ENCODE data around the gene IKZF2. TPM values are rescaled to one million over a fixed set of nuclear protein-coding genes. Genes with fewer than 3 reads are reported as not detected.
A peak's percentile ranks its signal among the peaks of the same experiment; 100 is the strongest.

Gene IKZF2
- total RNA-seq, 1 donor = 15.1 TPM

DNA sequence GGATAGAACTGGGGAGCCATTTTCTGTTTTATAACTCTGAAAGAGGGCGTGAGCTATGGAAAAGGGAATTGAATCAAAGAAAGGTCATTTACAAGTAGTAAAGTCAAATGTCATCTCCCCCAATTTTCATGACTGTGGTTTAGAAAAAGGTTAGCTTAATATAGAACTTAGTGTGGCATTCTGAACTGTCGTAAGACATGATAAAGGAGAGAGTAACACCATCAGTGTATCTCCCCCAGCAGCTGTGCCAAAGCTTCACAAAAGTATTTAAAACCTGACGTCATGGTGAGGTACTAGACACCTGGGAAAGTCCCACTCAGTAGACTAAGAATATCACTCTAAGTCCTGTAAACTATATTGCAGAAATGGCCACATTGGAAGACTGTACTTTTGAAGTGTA lies 5.8 kb upstream of the IKZF2 start:
- TF ChIP-seq, protein P1, sequence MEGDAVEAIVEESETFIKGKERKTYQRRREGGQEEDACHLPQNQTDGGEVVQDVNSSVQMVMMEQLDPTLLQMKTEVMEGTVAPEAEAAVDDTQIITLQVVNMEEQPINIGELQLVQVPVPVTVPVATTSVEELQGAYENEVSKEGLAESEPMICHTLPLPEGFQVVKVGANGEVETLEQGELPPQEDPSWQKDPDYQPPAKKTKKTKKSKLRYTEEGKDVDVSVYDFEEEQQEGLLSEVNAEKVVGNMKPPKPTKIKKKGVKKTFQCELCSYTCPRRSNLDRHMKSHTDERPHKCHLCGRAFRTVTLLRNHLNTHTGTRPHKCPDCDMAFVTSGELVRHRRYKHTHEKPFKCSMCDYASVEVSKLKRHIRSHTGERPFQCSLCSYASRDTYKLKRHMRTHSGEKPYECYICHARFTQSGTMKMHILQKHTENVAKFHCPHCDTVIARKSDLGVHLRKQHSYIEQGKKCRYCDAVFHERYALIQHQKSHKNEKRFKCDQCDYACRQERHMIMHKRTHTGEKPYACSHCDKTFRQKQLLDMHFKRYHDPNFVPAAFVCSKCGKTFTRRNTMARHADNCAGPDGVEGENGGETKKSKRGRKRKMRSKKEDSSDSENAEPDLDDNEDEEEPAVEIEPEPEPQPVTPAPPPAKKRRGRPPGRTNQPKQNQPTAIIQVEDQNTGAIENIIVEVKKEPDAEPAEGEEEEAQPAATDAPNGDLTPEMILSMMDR (IDR thresholded peaks at IDR 0.05; ENCODE audit: insufficient read depth, low read depth, low read length) = no peak
- H3K4me3 ChIP-seq (ENCODE audit: low read depth, low read length) = no peak overlapping the region
- no peak for DNase-seq (ENCODE audit: low read depth)

DNA sequence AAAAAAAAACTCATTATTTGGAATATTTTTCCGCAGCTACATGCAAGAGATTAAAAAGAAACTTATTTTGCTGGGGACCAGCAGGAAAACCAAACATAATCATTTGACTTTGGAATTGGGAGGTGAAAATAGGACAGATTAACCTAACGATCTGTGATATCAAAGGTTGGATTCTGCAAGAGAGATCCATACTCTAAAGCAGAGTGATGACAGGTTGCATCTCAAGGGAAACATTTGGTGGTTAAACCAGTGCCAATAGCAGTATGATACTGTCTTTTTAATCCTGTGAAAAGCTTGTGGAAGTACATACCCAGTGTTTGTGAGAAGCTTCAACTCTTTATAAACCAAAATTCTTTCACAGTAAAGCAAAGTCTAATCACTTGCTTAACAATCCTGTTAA lies 5.3 kb upstream of the IKZF2 start:
- TF ChIP-seq, protein P1 (IDR thresholded peaks at IDR 0.05; ENCODE audit: insufficient read depth, low read depth, low read length) = no peak
- no peak for DNase-seq (ENCODE audit: low read depth)
- no peak overlapping the region for H3K4me3 ChIP-seq (ENCODE audit: low read depth, low read length)

DNA sequence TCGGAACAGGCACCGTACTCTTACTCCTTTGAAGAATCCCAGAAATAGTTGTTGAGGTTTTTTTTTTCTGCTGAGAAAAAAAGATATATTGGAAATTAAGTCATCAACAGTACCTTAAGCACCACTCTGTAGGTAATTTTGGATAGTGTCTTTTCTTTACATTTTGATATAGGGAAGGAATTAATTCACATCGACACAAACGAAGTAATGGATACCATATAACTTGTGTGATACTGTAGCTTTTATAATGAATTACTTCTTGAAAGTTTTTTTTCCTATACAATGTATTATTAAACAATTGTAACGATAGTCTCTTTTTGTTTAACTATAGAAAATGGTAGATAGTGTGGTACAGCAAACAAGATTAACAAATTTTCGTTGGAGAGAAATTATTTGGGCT lies 1.5 kb upstream of the IKZF2 start:
- no peak for DNase-seq (ENCODE audit: low read depth)
- H3K4me3 ChIP-seq (ENCODE audit: low read depth, low read length) = peak overlapping the region; percentile 58
- TF ChIP-seq, protein P1 (IDR thresholded peaks at IDR 0.05; ENCODE audit: insufficient read depth, low read depth, low read length) = no peak

DNA sequence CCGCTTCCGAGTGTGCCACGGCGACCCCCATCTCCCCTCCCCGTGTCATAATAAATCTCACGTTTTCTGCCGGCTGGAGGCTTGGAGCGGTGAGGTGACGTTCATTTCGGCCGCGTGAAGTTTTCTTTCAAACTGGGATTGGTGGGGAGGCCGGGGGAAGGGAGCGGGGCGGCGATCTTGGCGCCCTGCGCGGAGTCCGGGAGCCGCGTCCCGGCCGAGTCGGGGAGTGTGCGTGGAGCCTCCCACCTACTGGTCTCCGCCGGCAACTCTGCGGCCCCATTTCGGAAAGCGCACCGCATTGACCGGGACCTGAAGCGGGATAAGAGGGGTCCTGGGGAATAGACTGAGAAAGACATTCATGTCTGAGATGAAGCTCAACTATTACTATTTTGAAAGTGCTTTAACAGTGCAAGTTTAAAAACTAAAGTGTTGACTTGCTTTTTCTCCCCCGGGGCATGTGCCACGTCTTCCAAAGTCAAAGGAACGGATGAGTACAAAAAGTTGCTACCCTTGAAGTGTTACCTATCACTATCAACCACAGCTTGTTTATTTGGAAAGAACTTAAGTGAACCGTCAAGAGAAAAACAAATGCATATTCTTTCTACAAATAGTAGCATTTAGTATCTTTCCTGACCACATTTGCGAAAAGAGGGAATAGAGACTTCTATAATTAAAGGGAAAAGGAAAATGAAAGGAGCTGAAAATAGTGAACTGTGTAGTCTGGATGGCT lies 818 bp upstream of the IKZF2 start:
- peak overlapping the region; percentile 58 for H3K4me3 ChIP-seq (ENCODE audit: low read depth, low read length)
- TF ChIP-seq, protein P1 (IDR thresholded peaks at IDR 0.05; ENCODE audit: insufficient read depth, low read depth, low read length) = peak; percentile 45
- DNase-seq (ENCODE audit: low read depth) = peak; percentile 71

DNA sequence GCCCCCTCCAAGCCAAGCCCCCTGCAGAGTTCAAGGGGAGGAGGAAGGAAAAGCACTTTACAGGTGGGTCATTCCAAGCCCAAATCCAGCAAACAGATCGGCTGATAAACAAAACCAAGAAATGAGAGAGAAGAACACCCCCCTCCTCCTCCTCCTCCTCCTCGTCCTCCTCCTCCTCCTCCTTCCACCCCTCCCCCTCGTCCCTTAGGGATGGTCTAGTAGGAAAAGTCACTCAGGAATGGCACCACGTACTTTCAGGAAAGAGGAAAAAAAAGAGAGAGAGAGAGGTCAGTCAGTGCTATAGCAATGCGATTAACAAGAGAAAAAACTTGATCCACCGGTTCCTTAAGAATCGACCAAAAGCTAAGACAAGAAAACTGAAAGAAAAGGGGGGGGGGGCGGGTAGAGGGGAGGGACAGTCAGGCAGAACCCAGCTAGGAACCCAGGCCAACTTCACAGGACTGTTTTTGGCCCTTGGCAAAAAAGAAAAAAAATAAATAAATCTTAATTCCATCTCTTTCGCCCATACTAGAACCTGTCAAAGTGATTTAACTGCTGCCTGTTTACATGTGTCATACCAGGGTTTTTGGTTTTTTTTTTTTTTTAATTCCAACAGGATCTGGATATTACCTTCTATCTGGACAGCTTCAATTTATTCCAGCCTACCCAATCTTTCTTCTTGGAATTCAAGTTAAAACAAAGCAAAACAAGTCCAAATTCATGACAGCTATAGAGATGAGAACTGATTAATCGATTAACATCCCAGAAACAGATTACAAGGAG lies 906 bp downstream of the IKZF2 start:
- H3K4me3 ChIP-seq (ENCODE audit: low read depth, low read length) = peak overlapping the region; percentile 58
- TF ChIP-seq, protein P1 (IDR thresholded peaks at IDR 0.05; ENCODE audit: insufficient read depth, low read depth, low read length) = no peak
- no peak for DNase-seq (ENCODE audit: low read depth)

DNA sequence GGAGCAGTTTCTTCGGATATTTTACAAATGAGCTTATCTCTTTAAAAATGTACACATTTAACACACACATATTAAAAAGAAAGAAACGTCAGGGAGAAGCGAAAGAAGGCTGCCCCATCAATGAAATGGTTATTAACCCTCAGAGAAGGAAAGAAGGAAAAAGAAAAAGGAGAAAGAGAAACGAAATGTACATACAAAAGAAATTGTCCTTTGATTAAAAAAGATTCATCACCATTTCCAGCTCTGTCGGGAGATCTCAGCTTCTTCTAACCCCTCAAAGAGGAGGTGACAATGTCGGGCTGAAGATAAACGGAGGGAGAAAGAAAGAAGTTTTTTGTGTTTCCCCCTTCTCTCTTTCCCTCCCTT lies 1.5 kb downstream of the IKZF2 start:
- TF ChIP-seq, protein P1 (IDR thresholded peaks at IDR 0.05; ENCODE audit: insufficient read depth, low read depth, low read length) = no peak
- H3K4me3 ChIP-seq (ENCODE audit: low read depth, low read length) = peak overlapping the region; percentile 58
- DNase-seq (ENCODE audit: low read depth) = no peak
